ENCODE results near the gene ENTPD8. TPM values are rescaled to one million over a fixed set of nuclear protein-coding genes. Genes with fewer than 3 reads are reported as not detected.

Gene ENTPD8
- total and polyA plus RNA-seq, 2 of the 13 experiments (the other 11 are each of a cell fraction or from before 2014, with no cell fraction given): 0.26 to 0.44 TPM

- TF ChIP-seq PRDM4 (CRISPR knock-in tag; IDR thresholded peaks at IDR 0.05; ENCODE audit: borderline replicate concordance) (no peak), ZNF10 (CRISPR knock-in tag; IDR thresholded peaks at IDR 0.05; ENCODE audit: borderline replicate concordance, low read depth) (no peak), SNAPC2 (CRISPR knock-in tag; IDR thresholded peaks at IDR 0.05) (peak; percentile 92), ZNF205 (CRISPR knock-in tag; IDR thresholded peaks at IDR 0.05) (0 out of 2 replicates have a peak, but pooled peaks have one; percentile 42), ETS1 (CRISPR knock-in tag; IDR thresholded peaks at IDR 0.05) (peak; percentile 87), ZNF563 (CRISPR knock-in tag; IDR thresholded peaks at IDR 0.05) (peak; percentile 97; the same call in 1 of the 2 replicates), KLF6 (CRISPR knock-in tag; IDR thresholded peaks at IDR 0.05) (peak; percentile 89), ARID4A (CRISPR knock-in tag; IDR thresholded peaks at IDR 0.05; ENCODE audit: borderline replicate concordance) (peak; percentile 92), GMEB1 (CRISPR knock-in tag; IDR thresholded peaks at IDR 0.05; ENCODE audit: borderline replicate concordance) (peak; percentile 54; the same call in 1 of the 2 replicates), ZMYM3 (CRISPR knock-in tag; IDR thresholded peaks at IDR 0.05) (peak; percentile 53; the same call in 1 of the 2 replicates), GATAD1 (CRISPR knock-in tag; IDR thresholded peaks at IDR 0.05) (peak; percentile 41; the same call in 1 of the 2 replicates), ZBTB7B (CRISPR knock-in tag; IDR thresholded peaks at IDR 0.05) (peak; percentile 89; the same call in 1 of the 2 replicates), CCAR2 (optimal IDR thresholded peaks at IDR 0.05; ENCODE audit: low read depth, low read length) (no peak), FOXO1 (CRISPR knock-in tag; IDR thresholded peaks at IDR 0.05) (peak; percentile 39; the same call in 1 of the 2 replicates), ATF5 (CRISPR knock-in tag; IDR thresholded peaks at IDR 0.05; ENCODE audit: low read depth) (peak; percentile 83; the same call in 1 of the 2 replicates), ZSCAN25 (CRISPR knock-in tag; IDR thresholded peaks at IDR 0.05) (peak; percentile 86; the same call in 1 of the 2 replicates), DRAP1 (CRISPR knock-in tag; IDR thresholded peaks at IDR 0.05) (peak; percentile 33; the same call in 1 of the 2 replicates)
Measured at GRCh38 chr9:137454597-137455358, 13.6 kb upstream of the ENTPD8 start (continued).
